Central memory CD8-positive, alpha-beta T cell (primary cell): ENCODE data around the gene C10orf62.

Source experiments
- ATAC-seq: fragments of 150-1000 bp; cut with Tn5 transposase; replicated peaks from 2 replicates; pipeline ENCODE4 v1.10.0; 2022; ENCODE audit warnings: mild to moderate bottlenecking, moderate FRiP score, moderate number of reproducible peaks; ENCODE audit not compliant: poor library complexity, severe bottlenecking; ENCODE audit errors: extremely low read depth
- DNase-seq, 2 donors: peaks; one replicate each; pipeline ENCODE4 v3.0.0; 2021; ENCODE audit warnings: low spot score in 2 of 2
- H3K27ac Mint-ChIP-seq: one replicate; pipeline ENCODE4 v1.8.0; 2022; ENCODE audit warnings: low read depth, mild to moderate bottlenecking, moderate library complexity, mixed read lengths
- H3K27me3 Mint-ChIP-seq: one replicate; pipeline ENCODE4 v1.8.0; 2022; ENCODE audit warnings: mixed read lengths
- H3K36me3 Mint-ChIP-seq: one replicate; pipeline ENCODE4 v1.8.0; 2022; ENCODE audit warnings: mild to moderate bottlenecking, moderate library complexity, mixed read lengths; ENCODE audit not compliant: insufficient read depth
- H3K4me1 Mint-ChIP-seq: one replicate; pipeline ENCODE4 v1.8.0; 2022; ENCODE audit warnings: mixed read lengths
- H3K4me3 Mint-ChIP-seq: one replicate; pipeline ENCODE4 v1.8.0; 2022; ENCODE audit warnings: mild to moderate bottlenecking, moderate library complexity, mixed read lengths
- H3K9me3 Mint-ChIP-seq: one replicate; pipeline ENCODE4 v1.8.0; 2022; ENCODE audit warnings: mixed read lengths

The C10orf62 gene

DNA sequence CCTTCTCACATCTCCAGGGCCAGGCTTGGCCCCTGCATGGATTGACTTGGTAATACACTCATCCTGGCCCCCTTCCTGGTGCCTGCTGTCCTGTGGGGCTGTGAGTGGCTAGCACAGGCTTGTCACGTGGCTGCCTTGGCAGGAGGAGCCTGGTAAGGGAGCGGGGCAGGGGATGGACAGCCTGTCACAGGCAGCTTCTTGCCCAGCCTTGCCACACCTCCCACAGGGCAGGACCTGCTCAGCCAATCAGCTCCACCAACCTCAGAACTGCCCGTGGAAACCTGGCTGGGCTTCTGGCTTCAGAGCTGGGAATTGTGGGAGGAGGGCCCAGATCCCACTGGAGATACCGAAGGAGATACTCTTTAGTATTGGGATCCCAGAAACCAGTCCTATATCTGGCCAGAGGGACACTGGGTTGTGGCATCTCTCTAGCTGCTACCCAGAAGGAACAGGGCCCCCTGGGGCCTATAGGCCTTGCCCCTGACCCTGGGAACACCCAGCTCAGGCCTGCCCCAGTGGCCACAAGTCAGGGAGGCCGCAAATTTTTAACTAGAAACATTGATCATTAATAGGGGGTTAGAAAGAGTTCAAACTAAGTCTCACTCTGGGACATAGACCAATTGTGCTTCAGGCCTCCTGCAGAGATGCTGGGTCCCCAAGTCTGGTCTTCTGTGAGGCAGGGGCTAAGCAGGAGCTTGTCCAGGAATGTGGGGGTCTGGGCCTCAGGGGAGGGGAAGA, 5.3 kb upstream of the C10orf62 start, which contains the start of gene HOGA1:
Gene HOGA1, plus strand, starts transcription at position 330 of the 738 bp plus-strand sequence. Its CDS starts 315 bp downstream, at position 645.
- H3K36me3 Mint-ChIP-seq, result peaks cover 2% of the 10 kb centered on the region

DNA sequence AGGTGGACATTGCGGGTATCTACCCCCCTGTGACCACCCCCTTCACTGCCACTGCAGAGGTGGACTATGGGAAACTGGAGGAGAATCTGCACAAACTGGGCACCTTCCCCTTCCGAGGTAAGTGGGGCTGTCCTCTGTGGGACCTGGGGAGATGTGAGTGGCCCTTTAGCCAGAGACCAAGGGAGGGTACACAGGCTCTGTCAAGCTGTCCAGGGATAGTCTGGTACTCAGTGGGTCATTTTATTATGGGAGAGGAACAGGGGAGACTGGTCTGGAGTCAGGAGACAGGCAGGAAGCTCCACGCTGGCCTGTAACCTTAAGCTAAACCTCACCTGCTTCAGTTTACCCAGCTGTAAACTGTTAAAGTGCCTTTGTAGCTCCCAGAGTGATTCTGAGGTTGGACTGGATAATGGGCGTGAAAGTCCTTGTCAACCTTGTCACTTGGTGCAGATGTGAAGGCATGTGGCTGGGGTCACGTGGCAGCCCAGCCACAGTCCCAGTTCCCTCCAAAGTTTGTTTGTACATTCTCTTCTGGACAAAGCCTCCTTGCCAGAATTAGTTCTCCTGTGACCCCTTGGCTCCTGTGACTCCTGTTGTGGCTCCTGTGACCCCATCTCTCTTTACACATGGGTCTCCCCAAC, 4.6 kb upstream of the C10orf62 start:
- H3K36me3 Mint-ChIP-seq, result peaks cover 3% of the 10 kb centered on the region
- no peak for DNase-seq
- ATAC-seq, result no peak
- H3K4me3 Mint-ChIP-seq, result no peak overlapping the region
- H3K9me3 Mint-ChIP-seq, result no peaks in the 10 kb centered on the region
- H3K27me3 Mint-ChIP-seq, result no peaks in the 10 kb centered on the region
- H3K4me1 Mint-ChIP-seq, result peaks cover 6% of the 10 kb centered on the region
- H3K27ac Mint-ChIP-seq, result no peak overlapping the region

More for the DNA sequence above, 5.3 kb upstream of the C10orf62 start, which contains the start of gene HOGA1:
- H3K4me3 Mint-ChIP-seq, result no peak within 1 kb of the TSS
- ATAC-seq (no peak), DNase-seq (no peak)
- H3K9me3 Mint-ChIP-seq, result no peaks in the 10 kb centered on the region
- peaks cover 6% of the 10 kb centered on the region for H3K4me1 Mint-ChIP-seq
- no peaks in the 10 kb centered on the region for H3K27me3 Mint-ChIP-seq
- H3K27ac Mint-ChIP-seq, result no peak within 1 kb of the TSS

DNA sequence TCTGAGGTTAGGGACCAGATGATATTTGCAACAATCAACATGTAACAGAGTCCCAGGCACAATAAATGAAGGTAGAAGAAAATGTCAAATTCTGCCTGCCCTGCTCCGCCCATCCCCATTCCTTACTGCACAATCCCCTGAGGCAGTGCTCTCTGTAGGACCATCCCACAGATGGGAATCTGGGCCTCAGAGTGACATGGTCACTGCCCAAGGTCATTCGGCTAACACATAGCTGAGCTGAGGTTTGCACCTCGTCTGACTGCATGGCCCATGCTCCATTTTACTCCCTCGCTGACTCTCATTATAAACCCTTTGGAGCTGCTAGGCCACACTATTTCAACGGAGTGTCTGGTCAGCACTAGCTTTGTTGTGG, 4.1 kb upstream of the C10orf62 start:
- DNase-seq (no peak), ATAC-seq (no peak)
- H3K4me3 Mint-ChIP-seq, result no peak overlapping the region
- H3K27ac Mint-ChIP-seq, result no peak overlapping the region
- H3K36me3 Mint-ChIP-seq, result peaks cover 3% of the 10 kb centered on the region
- peaks cover 6% of the 10 kb centered on the region for H3K4me1 Mint-ChIP-seq
- no peaks in the 10 kb centered on the region for H3K27me3 Mint-ChIP-seq
- no peaks in the 10 kb centered on the region for H3K9me3 Mint-ChIP-seq

DNA sequence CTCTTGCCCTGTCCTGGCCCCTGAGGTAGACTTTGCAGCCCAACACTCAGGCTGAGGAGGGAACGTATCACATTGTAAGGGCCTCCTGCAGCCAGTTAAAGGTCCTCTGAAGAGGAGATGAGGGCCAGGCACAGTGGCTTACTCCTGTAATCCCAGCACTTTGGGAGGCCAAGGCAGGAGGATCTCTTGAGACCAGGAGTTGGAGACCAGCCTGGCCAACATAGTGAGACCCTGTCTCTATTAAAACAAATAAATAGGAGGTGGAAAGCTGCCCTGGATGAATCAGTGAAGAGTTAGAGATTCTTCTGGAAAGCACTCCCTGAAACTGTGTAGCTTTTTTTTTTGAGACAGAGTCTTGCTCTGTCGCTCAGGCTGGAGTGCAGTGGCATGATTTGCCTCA, 2.3 kb upstream of the C10orf62 start:
- ATAC-seq (no peak), DNase-seq (no peak)
- peaks cover 9% of the 10 kb centered on the region for H3K4me1 Mint-ChIP-seq
- H3K27ac Mint-ChIP-seq, result no peak overlapping the region
- H3K9me3 Mint-ChIP-seq, result no peaks in the 10 kb centered on the region
- H3K27me3 Mint-ChIP-seq, result no peaks in the 10 kb centered on the region
- H3K4me3 Mint-ChIP-seq, result no peak overlapping the region
- peaks cover 5% of the 10 kb centered on the region for H3K36me3 Mint-ChIP-seq

DNA sequence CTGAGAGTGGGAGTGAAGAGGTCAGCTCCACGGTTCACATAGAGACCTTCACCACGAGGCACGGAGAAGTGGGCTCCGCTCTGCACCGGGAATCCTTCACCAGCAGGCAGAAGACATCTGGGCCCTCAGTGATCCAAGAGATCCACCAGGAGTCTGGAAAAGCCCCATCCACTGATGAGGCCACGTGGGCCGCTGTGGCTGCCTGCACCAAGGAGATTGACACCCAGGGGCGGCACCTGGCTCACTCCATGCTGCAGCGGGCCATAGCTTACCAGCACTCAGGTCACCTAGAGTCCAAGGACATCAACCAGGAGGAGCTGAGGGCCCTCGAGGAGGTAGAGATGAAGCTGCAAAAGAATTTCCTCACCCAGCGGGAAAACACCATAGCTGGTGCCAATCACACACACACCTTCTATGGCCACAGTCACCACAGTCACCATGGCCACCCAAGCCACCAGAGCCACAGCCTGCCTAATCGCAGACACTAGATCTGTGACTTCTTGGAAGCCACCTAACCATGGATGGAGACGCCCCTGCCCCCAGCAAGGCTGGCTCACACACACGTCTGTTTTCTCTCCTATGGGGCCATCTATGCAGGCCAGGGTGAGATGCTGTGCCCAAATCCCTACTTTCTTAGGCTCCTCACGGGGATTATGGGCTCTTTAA, 694 bp downstream of the C10orf62 start:
- H3K27ac Mint-ChIP-seq, result no peak overlapping the region
- H3K4me3 Mint-ChIP-seq, result peak overlapping the region; percentile 31
- ATAC-seq, result peak; percentile 28
- no peak for DNase-seq
- no peaks in the 10 kb centered on the region for H3K9me3 Mint-ChIP-seq
- H3K27me3 Mint-ChIP-seq, result no peaks in the 10 kb centered on the region
- peaks cover 9% of the 10 kb centered on the region for H3K4me1 Mint-ChIP-seq
- H3K36me3 Mint-ChIP-seq, result peaks cover 5% of the 10 kb centered on the region

DNA sequence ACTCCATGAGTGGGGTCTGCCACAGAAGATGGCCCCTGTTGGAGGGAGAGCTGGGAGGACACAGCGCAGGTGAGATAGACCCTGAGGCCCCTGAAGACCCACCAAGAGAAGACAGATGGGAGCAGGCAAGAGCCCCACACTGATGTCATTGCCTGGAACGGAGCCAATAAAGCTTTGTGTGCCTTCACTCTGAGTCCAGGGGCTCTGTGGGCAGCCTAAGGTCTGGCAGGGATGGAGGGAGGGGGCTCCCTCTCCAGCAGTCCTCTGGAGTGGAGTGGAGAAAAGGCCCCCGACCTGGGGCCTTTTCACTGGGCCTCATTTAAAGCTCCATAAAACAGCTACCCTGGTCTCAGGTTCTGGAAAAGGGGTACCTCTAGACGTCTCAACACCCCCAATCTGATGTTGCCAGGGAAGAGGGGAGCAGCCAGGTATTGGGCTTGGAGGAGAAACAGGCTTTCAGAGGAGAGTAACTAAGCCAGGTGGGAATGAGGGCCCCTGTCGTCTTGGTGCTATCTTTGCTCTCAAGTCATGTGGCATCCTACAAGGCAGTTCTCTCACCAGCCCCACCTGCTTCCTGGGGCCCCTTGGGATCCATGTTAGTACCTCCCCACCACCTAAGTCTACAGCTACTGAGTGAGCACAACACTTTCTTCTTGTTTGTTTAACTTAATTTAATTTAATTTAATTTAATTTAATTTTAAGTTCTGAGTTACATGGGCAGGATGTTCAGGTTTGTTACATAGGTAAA, 1.4 kb downstream of the C10orf62 start:
- DNase-seq (no peak), ATAC-seq (no peak)
- Mint-ChIP-seq H3K36me3 (peaks cover 5% of the 10 kb centered on the region), H3K27me3 (no peaks in the 10 kb centered on the region), H3K4me1 (peaks cover 9% of the 10 kb centered on the region), H3K4me3 (peak overlapping the region; percentile 31), H3K9me3 (no peaks in the 10 kb centered on the region), H3K27ac (no peak overlapping the region)

DNA sequence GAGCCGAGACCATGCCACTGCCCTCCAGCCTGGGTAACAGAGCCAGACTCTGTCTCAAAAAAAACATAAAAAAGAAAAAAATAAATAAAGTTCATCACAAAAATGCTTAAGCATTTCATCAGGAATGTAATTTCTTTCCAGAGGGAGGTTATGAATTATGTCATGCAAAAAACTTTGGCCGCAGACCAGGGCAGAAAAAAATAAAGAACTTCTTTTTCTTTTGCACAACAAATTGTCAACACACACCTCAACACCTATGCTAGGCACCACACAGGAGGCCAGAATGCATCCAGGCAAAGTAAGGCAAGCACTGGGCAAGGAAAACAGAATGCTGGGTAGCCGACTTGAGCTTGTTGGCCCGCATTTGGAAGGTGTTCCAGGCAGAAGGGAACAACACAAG, 3.9 kb downstream of the C10orf62 start:
- no peak overlapping the region for H3K27ac Mint-ChIP-seq
- no peaks in the 10 kb centered on the region for H3K9me3 Mint-ChIP-seq
- no peak overlapping the region for H3K4me3 Mint-ChIP-seq
- ATAC-seq, result no peak
- no peak for DNase-seq
- peaks cover 9% of the 10 kb centered on the region for H3K4me1 Mint-ChIP-seq
- peaks cover 5% of the 10 kb centered on the region for H3K36me3 Mint-ChIP-seq
- H3K27me3 Mint-ChIP-seq, result no peaks in the 10 kb centered on the region

DNA sequence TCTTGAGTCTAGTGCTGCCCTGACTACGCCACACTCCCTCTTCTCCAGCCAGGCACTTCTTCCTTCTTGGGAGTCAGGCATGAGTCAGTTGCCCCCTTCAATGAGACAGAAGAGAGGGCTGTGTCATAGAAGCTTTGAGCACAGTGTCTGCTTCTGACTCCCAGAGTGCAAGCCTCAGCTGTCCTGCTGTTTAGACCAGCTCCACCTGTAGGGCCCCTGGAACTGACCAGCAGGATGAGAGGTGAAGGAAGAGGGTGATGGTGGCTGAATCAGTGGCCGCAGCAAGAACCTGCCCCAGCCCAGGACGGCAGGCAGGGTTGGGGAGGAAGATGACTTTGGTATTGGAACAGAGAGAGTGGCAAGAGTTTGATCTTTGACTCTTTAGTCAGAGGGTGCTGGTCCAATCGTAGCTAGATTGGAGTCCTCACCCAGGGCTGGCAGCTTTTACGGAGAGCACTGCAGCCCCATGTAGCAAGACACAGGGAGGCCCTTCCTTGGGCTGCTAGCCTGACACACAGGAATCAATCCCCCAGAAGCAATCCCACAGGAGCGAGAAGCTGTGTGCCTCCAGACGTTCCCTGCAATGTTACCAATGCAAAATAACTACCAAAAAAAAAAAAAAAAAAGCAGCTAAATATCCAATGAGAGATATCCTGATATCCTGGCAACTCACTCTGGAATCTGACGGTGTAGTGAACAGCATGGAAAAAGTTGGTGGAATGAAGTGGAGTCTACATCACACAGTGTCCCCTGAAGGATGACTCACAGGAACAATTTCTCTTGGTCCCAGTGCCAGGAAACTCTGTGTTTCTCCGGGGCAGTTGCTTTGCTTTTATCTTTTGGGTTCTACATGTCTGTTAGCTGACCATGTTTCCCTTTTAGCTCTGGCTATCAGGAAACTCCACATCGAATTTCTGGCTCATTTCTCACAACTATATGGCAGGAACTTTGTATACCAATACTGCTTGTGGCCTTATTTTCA, 6.9 kb downstream of the C10orf62 start:
- H3K36me3 Mint-ChIP-seq, result peaks cover 2% of the 10 kb centered on the region
- H3K27ac Mint-ChIP-seq, result no peak overlapping the region
- no peaks in the 10 kb centered on the region for H3K27me3 Mint-ChIP-seq
- no peak for ATAC-seq
- no peaks in the 10 kb centered on the region for H3K4me1 Mint-ChIP-seq
- no peak overlapping the region for H3K4me3 Mint-ChIP-seq
- no peaks in the 10 kb centered on the region for H3K9me3 Mint-ChIP-seq
- no peak for DNase-seq

DNA sequence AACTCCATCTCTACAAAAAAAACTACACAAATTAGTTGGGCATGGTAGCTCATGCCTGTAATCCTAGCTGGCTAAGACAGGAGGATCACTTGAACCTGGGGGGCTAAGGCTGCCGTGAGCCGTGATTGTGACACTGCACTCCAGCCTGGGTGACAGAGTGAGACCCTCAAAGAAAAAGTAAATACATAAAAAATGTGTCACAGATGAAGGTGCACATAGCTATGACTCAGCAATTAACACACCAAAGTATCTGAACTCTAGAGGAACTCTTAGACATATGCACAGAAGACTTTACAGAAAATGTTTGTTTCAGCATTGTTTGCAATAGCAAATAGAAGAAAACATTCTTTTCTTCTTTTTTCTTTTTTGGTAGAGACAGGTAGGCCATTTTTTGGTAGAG, 8.3 kb downstream of the C10orf62 start:
- no peaks in the 10 kb centered on the region for H3K9me3 Mint-ChIP-seq
- no peak for ATAC-seq
- no peak overlapping the region for H3K4me3 Mint-ChIP-seq

DNA sequence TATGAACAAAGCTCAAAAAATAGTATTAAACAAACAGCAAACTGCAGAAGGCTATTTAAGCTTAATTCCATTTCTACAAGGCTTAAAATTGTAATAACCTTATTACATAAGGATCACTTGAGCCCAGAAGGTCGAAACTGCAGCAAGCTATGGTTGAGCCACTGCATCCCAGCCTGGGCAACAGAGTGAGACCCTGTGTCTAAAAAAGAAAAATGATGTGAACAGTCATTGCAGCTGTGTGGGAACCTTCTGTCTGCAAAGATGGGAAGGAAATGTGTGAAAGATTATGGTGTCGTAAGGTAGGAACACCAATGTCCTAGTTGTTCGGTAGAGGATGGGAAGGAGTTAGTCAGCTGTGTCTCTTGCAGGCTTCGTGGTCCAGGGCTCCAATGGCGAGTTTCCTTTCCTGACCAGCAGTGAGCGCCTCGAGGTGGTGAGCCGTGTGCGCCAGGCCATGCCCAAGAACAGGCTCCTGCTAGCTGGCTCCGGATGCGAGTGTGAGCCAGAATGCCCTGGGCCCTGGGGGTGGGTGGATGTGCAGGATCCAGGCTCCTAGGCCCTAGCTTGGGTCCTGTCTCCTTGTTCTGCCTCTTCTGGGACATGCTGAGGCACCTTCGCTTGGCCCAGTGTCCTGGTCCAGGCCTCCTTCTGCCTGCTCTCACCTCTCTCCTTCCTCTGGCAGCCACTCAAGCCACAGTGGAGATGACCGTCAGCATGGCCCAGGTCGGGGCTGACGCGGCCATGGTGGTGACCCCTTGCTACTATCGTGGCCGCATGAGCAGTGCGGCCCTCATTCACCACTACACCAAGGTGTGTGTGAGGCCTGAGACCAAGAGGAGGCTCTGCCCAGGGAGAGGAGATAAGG, 9.1 kb downstream of the C10orf62 start:
- H3K27ac Mint-ChIP-seq, result no peak overlapping the region

More for the DNA sequence above, 8.3 kb downstream of the C10orf62 start:
- Mint-ChIP-seq H3K27me3 (no peaks in the 10 kb centered on the region), H3K4me1 (no peaks in the 10 kb centered on the region), H3K27ac (no peak overlapping the region), H3K36me3 (no peaks in the 10 kb centered on the region)
- DNase-seq, result no peak

DNA sequence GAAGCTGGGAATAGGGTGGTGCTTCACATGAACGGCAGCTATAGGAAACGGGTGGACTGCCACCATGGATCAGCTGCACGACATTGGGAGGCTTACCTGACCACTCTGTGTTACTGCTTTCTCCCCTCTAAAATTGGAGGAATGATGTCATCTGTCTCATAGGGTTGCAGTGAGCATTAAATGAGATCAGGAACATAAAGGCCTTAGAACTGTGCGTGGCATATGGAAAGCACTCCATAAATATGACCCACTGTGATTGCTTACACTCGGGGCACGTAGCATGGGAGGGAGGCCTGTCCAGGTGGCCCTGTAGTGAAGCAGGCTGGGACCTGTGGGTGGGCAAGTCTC, 9.7 kb downstream of the C10orf62 start:
- Mint-ChIP-seq H3K36me3 (no peaks in the 10 kb centered on the region), H3K27me3 (no peaks in the 10 kb centered on the region)

More for the DNA sequence above, 9.1 kb downstream of the C10orf62 start:
- Mint-ChIP-seq H3K4me1 (no peaks in the 10 kb centered on the region), H3K4me3 (no peak overlapping the region), H3K27me3 (no peaks in the 10 kb centered on the region), H3K9me3 (no peaks in the 10 kb centered on the region), H3K36me3 (no peaks in the 10 kb centered on the region)
- ATAC-seq (no peak), DNase-seq (no peak)

More for the DNA sequence above, 9.7 kb downstream of the C10orf62 start:
- H3K9me3 Mint-ChIP-seq, result no peaks in the 10 kb centered on the region
- H3K27ac Mint-ChIP-seq, result no peak overlapping the region
- DNase-seq (no peak), ATAC-seq (no peak)
- H3K4me1 Mint-ChIP-seq, result no peaks in the 10 kb centered on the region
- H3K4me3 Mint-ChIP-seq, result no peak overlapping the region
